H1 (cell line): Measurements from ENCODE around the gene TNS4. TPM values are rescaled to one million over a fixed set of nuclear protein-coding genes. Genes with fewer than 3 reads are reported as not detected.

Experiments used
- CTCF ChIA-PET: fragments of 300-600 bp; sonication (Branson Sonifier 250); formaldehyde crosslinking; loops from one replicate; lab custom pipeline; 2021; ENCODE audit not compliant: partially characterized antibody; lab: Charles Lee
- POLR2A ChIA-PET: fragments of 300-600 bp; sonication (Branson Sonifier 250); formaldehyde crosslinking; loops from one replicate; lab custom pipeline; 2021; ENCODE audit warnings: inconsistent platforms; ENCODE audit not compliant: partially characterized antibody; lab: Charles Lee
- DNase-seq, 2 experiments: peaks; one replicate each; pipeline versions ENCODE4 v3.0.0 to v3.0.0-alpha.2; 2010 to 2022; ENCODE audit warnings: low spot score in 2 of 2, low read depth in 1 of 2, mixed read lengths in 1 of 2
- FAIRE-seq: peaks from 2 replicates; lab custom pipeline; 2011; peaks lifted over from hg19 to GRCh38; lab: Jason Lieb, UNC
- H2AFZ ChIP-seq: 2 replicates; pipeline ENCODE4 v1.8.1; 2012; ENCODE audit warnings: low read length, inconsistent platforms
- H2AK5ac ChIP-seq: 2 replicates; pipeline ENCODE4 v1.6.1; 2013; ENCODE audit warnings: low read depth, low read length
- H2BK120ac ChIP-seq: replicated peaks from 2 replicates; pipeline ENCODE3; 2013; ENCODE audit warnings: low read depth, low read length, inconsistent platforms
- H2BK12ac ChIP-seq: 2 replicates; pipeline ENCODE4 v1.6.1; 2013; ENCODE audit warnings: low read depth, low read length
- H2BK15ac ChIP-seq: 2 replicates; pipeline ENCODE4 v1.6.1; 2013; ENCODE audit warnings: low read length
- H2BK20ac ChIP-seq: 2 replicates; pipeline ENCODE4 v1.6.1; 2013; ENCODE audit warnings: low read length
- H2BK5ac ChIP-seq: 2 replicates; pipeline ENCODE4 v1.6.1; 2013; ENCODE audit warnings: low read depth, low read length
- H3K14ac ChIP-seq: 2 replicates; pipeline ENCODE4 v1.6.1; 2013; ENCODE audit warnings: inconsistent platforms; ENCODE audit not compliant: insufficient read length
- H3K18ac ChIP-seq: 2 replicates; pipeline ENCODE4 v1.6.1; 2013; ENCODE audit warnings: low read length; ENCODE audit errors: extremely low read depth
- H3K23ac ChIP-seq: 2 replicates; pipeline ENCODE4 v1.6.1; 2013; ENCODE audit warnings: inconsistent platforms; ENCODE audit not compliant: insufficient read length
- H3K23me2 ChIP-seq: 2 replicates; pipeline ENCODE4 v1.6.1; 2013; ENCODE audit warnings: low read depth, low read length
- H3K27ac ChIP-seq: 2 replicates; pipeline ENCODE4 v1.6.1; 2011; ENCODE audit warnings: low read depth, low read length, inconsistent platforms
- H3K27me3 ChIP-seq, 4 experiments: replicated peaks in 1 of 4; 1 replicate in 1 of 4; 2 replicates in 3 of 4; pipeline versions ENCODE4 v1.6.1 to v1.8.1; 2011 to 2013; ENCODE audit warnings: low read length in 3 of 4, mild to moderate bottlenecking in 3 of 4, inconsistent platforms in 2 of 4, mixed read lengths in 2 of 4, moderate library complexity in 1 of 4; ENCODE audit not compliant: control insufficient read depth in 3 of 4, insufficient read depth in 3 of 4; ENCODE audit errors: extremely low read depth in 1 of 4
- H3K36me3 ChIP-seq, 4 experiments: 2 replicates each; pipeline versions ENCODE4 v1.6.1 to v1.8.1; 2011 to 2013; ENCODE audit warnings: mild to moderate bottlenecking in 4 of 4, low read length in 3 of 4, moderate library complexity in 2 of 4, control low read depth in 1 of 4, inconsistent platforms in 1 of 4; ENCODE audit not compliant: insufficient read depth in 4 of 4, control insufficient read depth in 2 of 4
- H3K4ac ChIP-seq: replicated peaks from 2 replicates; pipeline ENCODE3; 2013; ENCODE audit warnings: low read length, low read depth, mixed read lengths, inconsistent platforms; ENCODE audit not compliant: insufficient read length
- H3K4me1 ChIP-seq, 4 experiments: replicated peaks in 1 of 4; 1 replicate in 1 of 4; 2 replicates in 3 of 4; pipeline versions ENCODE4 v1.6.1 to v1.8.1; 2011 to 2013; ENCODE audit warnings: low read length in 3 of 4, inconsistent platforms in 2 of 4, mixed read lengths in 1 of 4; ENCODE audit not compliant: insufficient read depth in 4 of 4, control insufficient read depth in 3 of 4
- H3K4me2 ChIP-seq, 2 experiments: 2 replicates each; pipeline versions ENCODE4 v1.6.1 to v1.8.1; 2011 to 2013; ENCODE audit warnings: low read depth in 2 of 2, low read length in 2 of 2, control low read depth in 1 of 2, inconsistent platforms in 1 of 2, mild to moderate bottlenecking in 1 of 2; ENCODE audit not compliant: insufficient read depth in 1 of 2
- H3K4me3 ChIP-seq, 4 experiments: fragments of 200-600, 300-600 bp in 1 of 4; sonication (generic), shearing (Covaris generic), sonication (Bioruptor Twin) in 1 of 4; 2 replicates each; pipeline versions ENCODE4 v1.5.1 to v1.8.1; 2011 to 2016; ENCODE audit warnings: low read length in 4 of 4, low read depth in 3 of 4, control low read depth in 2 of 4, inconsistent platforms in 2 of 4, mild to moderate bottlenecking in 2 of 4, mixed read lengths in 1 of 4, moderate library complexity in 1 of 4; ENCODE audit not compliant: insufficient read depth in 2 of 4; ENCODE audit errors: extremely low read depth in 1 of 4
- H3K56ac ChIP-seq: replicated peaks from 2 replicates; pipeline ENCODE3; 2013; ENCODE audit warnings: low read depth, mild to moderate bottlenecking, mixed read lengths, low read length, inconsistent platforms; ENCODE audit not compliant: insufficient read length
- H3K79me1 ChIP-seq: 2 replicates; pipeline ENCODE4 v1.6.1; 2013; ENCODE audit warnings: low read depth, low read length, control low read depth
- H3K79me2 ChIP-seq, 2 experiments: 2 replicates each; pipeline versions ENCODE4 v1.6.1 to v1.8.1; 2012 to 2013; ENCODE audit warnings: low read length in 2 of 2, mild to moderate bottlenecking in 2 of 2, inconsistent platforms in 1 of 2; ENCODE audit not compliant: insufficient read depth in 2 of 2, control insufficient read depth in 1 of 2
- H3K9ac ChIP-seq, 4 experiments: replicated peaks in 1 of 4; 1 replicate in 1 of 4; 2 replicates in 3 of 4; pipeline versions ENCODE4 v1.6.1 to v1.8.1; 2011 to 2013; ENCODE audit warnings: low read depth in 3 of 4, low read length in 3 of 4, control low read depth in 2 of 4, mild to moderate bottlenecking in 2 of 4, moderate library complexity in 2 of 4, inconsistent platforms in 1 of 4; ENCODE audit errors: extremely low read depth in 1 of 4
- H3K9me3 ChIP-seq, 2 experiments: 2 replicates each; pipeline versions ENCODE4 v1.6.1 to v1.8.1; 2012 to 2013; ENCODE audit warnings: mild to moderate bottlenecking in 2 of 2, moderate library complexity in 2 of 2, control low read depth in 1 of 2, inconsistent platforms in 1 of 2, low read depth in 1 of 2, low read length in 1 of 2, mixed read lengths in 1 of 2; ENCODE audit not compliant: insufficient read depth in 2 of 2
- H4K20me1 ChIP-seq, 2 experiments: replicated peaks in 1 of 2; 2 replicates each; pipeline versions ENCODE3 to v1.8.1; 2011 to 2013; ENCODE audit warnings: inconsistent platforms in 2 of 2, low read length in 2 of 2, mild to moderate bottlenecking in 1 of 2; ENCODE audit not compliant: insufficient read depth in 2 of 2, control insufficient read depth in 1 of 2
- H4K5ac ChIP-seq: 2 replicates; pipeline ENCODE4 v1.6.1; 2013; ENCODE audit warnings: low read length, low read depth, mixed read lengths, inconsistent platforms; ENCODE audit not compliant: insufficient read length
- H4K8ac ChIP-seq: 2 replicates; pipeline ENCODE4 v1.8.0; 2013; ENCODE audit warnings: mild to moderate bottlenecking, moderate library complexity, low read length, inconsistent platforms; ENCODE audit not compliant: insufficient read depth; ENCODE audit errors: extremely low read depth
- H4K91ac ChIP-seq: replicated peaks from 2 replicates; pipeline ENCODE3; 2013; ENCODE audit warnings: low read length, mixed read lengths, inconsistent platforms; ENCODE audit not compliant: insufficient read length
- CBX8 ChIP-seq: fragments of 300-800, 300-1000 bp; sonication (generic); IDR thresholded peaks from 2 replicates; pipeline ENCODE4 v1.7.1; 2016; ENCODE audit warnings: low read depth, low read length, borderline replicate concordance
- CREB1 ChIP-seq: IDR thresholded peaks from 2 replicates; pipeline ENCODE4 v1.6.1; 2012; ENCODE audit warnings: inconsistent platforms
- CTCF ChIP-seq, 3 experiments: IDR thresholded peaks; 1 replicate in 2 of 3; 2 replicates in 1 of 3; pipeline versions ENCODE4 v1.5.1 to v1.6.1; 2011; ENCODE audit warnings: low read length in 3 of 3, mild to moderate bottlenecking in 3 of 3, inconsistent platforms in 2 of 3, low read depth in 1 of 3, moderate library complexity in 1 of 3; ENCODE audit not compliant: insufficient read depth in 1 of 3; ENCODE audit errors: control extremely low read depth in 1 of 3
- RBBP5 ChIP-seq: IDR thresholded peaks from 2 replicates; pipeline ENCODE4 v1.7.1; 2012; ENCODE audit warnings: low read depth, mild to moderate bottlenecking, inconsistent platforms, low read length, moderate library complexity, borderline replicate concordance
- RFX5 ChIP-seq: IDR thresholded peaks from 2 replicates; pipeline ENCODE4 v1.6.1; 2011; ENCODE audit warnings: low read depth, low read length, improper control_type of control experiment, borderline replicate concordance
- RXRA ChIP-seq: IDR thresholded peaks from 2 replicates; pipeline ENCODE4 v1.6.1; 2011; ENCODE audit warnings: low read depth, mild to moderate bottlenecking, low read length, moderate library complexity; ENCODE audit not compliant: insufficient read depth
- TAF1 ChIP-seq: IDR thresholded peaks from 2 replicates; pipeline ENCODE4 v1.6.1; 2011; ENCODE audit warnings: mild to moderate bottlenecking, low read depth, low read length
- USF2 ChIP-seq: IDR thresholded peaks from 2 replicates; pipeline ENCODE4 v1.6.1; 2011; ENCODE audit warnings: low read length, improper control_type of control experiment
- WGBS, 2 experiments: shearing (Covaris generic) in 1 of 2; methylation state at CpG; one replicate each; pipeline versions ENCODE4 v1.1.6 to v1.1.7; 2013 to 2015; ENCODE audit warnings: low lambda C conversion rate in 2 of 2, mixed read lengths in 2 of 2, inconsistent platforms in 1 of 2, low coverage in 1 of 2, missing lambda C conversion rate in 1 of 2; ENCODE audit not compliant: insufficient replicate concordance in 2 of 2, insufficient coverage in 1 of 2, insufficient read length in 1 of 2; ENCODE audit errors: extremely low coverage in 1 of 2, missing lambda C conversion rate in 1 of 2; 5-methylcytosine and 5-hydroxymethylcytosine counted together
- polyA plus RNA-seq, 7 experiments: library from polyadenylated mRNA; depleted of rRNA in 3 of 7; stranded (reverse) in 5 of 7; unstranded in 2 of 7; fragments of >200 nt in 5 of 7; fragments of 200-250 nt in 2 of 7; gene quantifications; 1 replicate in 5 of 7; 2 replicates in 1 of 7; 4 replicates in 1 of 7; pipeline versions ENCODE4 v1.2.1 to v1.2.3, GENCODE V29; 2011 to 2013; ENCODE audit warnings: missing spikeins in 2 of 7, mixed read lengths in 2 of 7
- total RNA-seq: library from RNA; stranded (reverse); fragmentation: NEBNext Ultra II Directional; extraction: Animal tissue kit (Norgen Biotek cat#: 25700); gene quantifications from 2 replicates; pipeline ENCODE4 v1.2.1, GENCODE V29; 2021

Gene TNS4
- total and polyA plus RNA-seq, 2 of the 8 experiments (the other 6 are each of a cell fraction or from before 2014, with no cell fraction given): 0.20 to 0.21 TPM

- POLR2A ChIA-PET: interaction anchor here (0.8 to 2.7 kb wide), 12 partner anchors 9 to 131 kb away, joined by 3 to 14 read pairs (median 4); partner anchors contain the start of genes IGFBP4 and TOP2A
- H4K8ac ChIP-seq: peak overlapping the region; percentile 46; the same call in 1 of the 2 replicates
- H2BK5ac ChIP-seq: peak overlapping the region; percentile 93; the same call in 1 of the 2 replicates
- peak overlapping the region; percentile 96 for H4K91ac ChIP-seq
- CTCF ChIA-PET: interaction anchor here (0.6 to 2.6 kb wide), 22 partner anchors 9 to 129 kb away, joined by 3 to 19 read pairs (median 4); no protein-coding TSS in a partner anchor
- peak overlapping the region in 2 of 4 experiments; percentile 14 to 31; a peak in 1 of 7 replicates for H3K9ac ChIP-seq
- H2BK12ac ChIP-seq: peak overlapping the region; percentile 70; the same call in 1 of the 2 replicates
- no peaks in the 10 kb centered on the region for H3K79me1 ChIP-seq
- H2AK5ac ChIP-seq: 0 out of 2 replicates have a peak overlapping the region, but pooled peaks have one; percentile 65
- H3K79me2 ChIP-seq: no peaks in the 10 kb centered on the region
- peak overlapping the region; percentile 70 for H2BK120ac ChIP-seq
- H2AFZ ChIP-seq: no peak overlapping the region
- peaks cover 9 to 26% (median 24%) of the 10 kb centered on the region in 4 experiments for H3K4me1 ChIP-seq
- 0 out of 2 replicates have a peak overlapping the region, but pooled peaks have one; percentile 24 for H2BK15ac ChIP-seq
- H3K56ac ChIP-seq: peak overlapping the region; percentile 50
- H3K14ac ChIP-seq: no peak overlapping the region
- H4K5ac ChIP-seq: peak overlapping the region; percentile 53
- DNase-seq (peak in 1 of 2 experiments; percentile 69), FAIRE-seq (no peak)
- no peaks in the 10 kb centered on the region; a peak in 1 of 7 replicates for H3K27me3 ChIP-seq
- no peaks in the 10 kb centered on the region for H3K23me2 ChIP-seq
- peak overlapping the region; percentile 22 for H3K4ac ChIP-seq
- H3K23ac ChIP-seq: no peak overlapping the region
- no peaks in the 10 kb centered on the region for H4K20me1 ChIP-seq
- peak overlapping the region in 1 of 4 experiments; percentile 8; a peak in 1 of 8 replicates for H3K4me3 ChIP-seq
- H3K27ac ChIP-seq: peak overlapping the region; percentile 41; the same call in 1 of the 2 replicates
- peak overlapping the region; percentile 51 to 52 for H3K4me2 ChIP-seq
- H2BK20ac ChIP-seq: peak overlapping the region; percentile 83
- H3K18ac ChIP-seq: peak overlapping the region; percentile 80
- no peaks in the 10 kb centered on the region for H3K36me3 ChIP-seq
- no peaks in the 10 kb centered on the region for H3K9me3 ChIP-seq
- WGBS, 2 experiments: 35% methylated on average over 5 of the region's 5 CpGs; no CpG with 5 or more reads in 1 of the 2 experiments
- TF ChIP-seq CBX8 (no peak), RXRA (no peak), TAF1 (no peak), RFX5 (no peak), RBBP5 (peak; percentile 79; the same call in 1 of the 2 replicates), CTCF (IDR thresholded peaks at IDR 0.05; ENCODE audit: control extremely low read depth in 1 of 3, insufficient read depth in 1 of 3, low read depth in 1 of 3, low read length in 3 of 3) (no peak), CREB1 (no peak), USF2 (no peak)
Measured at GRCh38 chr17:40490289-40490853, 11.1 kb downstream of the TNS4 start.
